GM19452 (cell line): ENCODE measurements around the gene LCE2C.

ENCODE experiments used
- ATAC-seq: cut with Tn5 transposase; IDR thresholded peaks from one replicate; pipeline ENCODE4 v1.9.1; 2021; ENCODE audit not compliant: unreplicated experiment

LCE2C gene

DNA sequence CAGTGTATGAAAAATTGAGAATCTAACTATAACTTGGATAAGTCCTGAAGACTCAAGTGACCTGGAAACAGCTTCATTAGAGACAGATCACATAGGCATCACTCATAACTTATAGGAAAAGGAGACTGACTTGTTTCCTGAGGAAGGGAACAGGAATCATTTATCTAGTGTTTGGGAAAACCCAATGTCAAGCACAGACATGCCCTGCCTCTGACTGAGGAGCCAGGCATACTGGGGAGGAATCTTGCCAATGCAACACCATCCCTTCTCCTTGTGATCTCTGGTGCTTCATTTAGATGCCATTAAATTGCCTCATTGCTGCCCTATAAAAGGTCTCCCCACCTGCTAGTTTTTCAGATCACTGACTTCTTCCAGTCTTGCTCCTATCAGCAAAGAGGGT is 43.2 kb downstream of the LCE2C start:
- ATAC-seq, result no peak

DNA sequence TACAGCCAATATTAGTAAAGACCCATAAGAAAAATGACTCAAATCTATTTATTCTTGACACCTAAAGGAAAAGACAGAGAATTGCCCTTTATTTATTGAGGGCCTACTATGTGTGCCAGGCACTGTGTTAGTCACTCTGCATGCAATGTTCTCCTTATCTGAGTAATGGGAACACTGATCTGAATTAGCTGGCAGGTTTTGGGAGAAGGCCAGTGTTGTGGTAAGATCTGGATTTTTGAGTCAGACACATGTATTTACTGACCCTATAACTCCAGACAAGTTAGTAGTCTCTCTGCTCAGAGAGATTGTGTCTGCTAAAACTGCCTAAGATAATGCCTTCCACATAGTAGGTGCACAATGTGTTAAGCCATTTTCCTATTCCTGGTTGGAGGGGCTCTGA is 50.2 kb downstream of the LCE2C start:
- ATAC-seq, result no peak
